PC-9 (cell line): Measurements from ENCODE around the gene RXFP1. TPM values are rescaled to one million over a fixed set of nuclear protein-coding genes. Genes with fewer than 3 reads are reported as not detected.

Experiments
- BruUV-seq: library from RNA; stranded (reverse); fragments of 400-500 nt; replicated peaks from 2 replicates; lab custom pipeline; 2021; lab: Mats Ljungman, UMichigan
- CTCF ChIA-PET: fragments of 300-600 bp; sonication (Branson Sonifier 250); formaldehyde crosslinking; loops from one replicate; lab custom pipeline; 2022; ENCODE audit warnings: antibody characterized with exemption; lab: Charles Lee
- POLR2A ChIA-PET: fragments of 300-600 bp; sonication (Branson Sonifier 250); formaldehyde crosslinking; loops from one replicate; lab custom pipeline; 2022; ENCODE audit warnings: antibody characterized with exemption; ENCODE audit not compliant: unreplicated experiment; lab: Charles Lee
- DNase-seq, 2 experiments: peaks; one replicate each; pipeline versions ENCODE4 v3.0.0 to v3.0.0-alpha.2; 2015 to 2022; ENCODE audit warnings: mixed read lengths in 1 of 2
- H2AFZ ChIP-seq: fragments of 200-600 bp; sonication (generic); 2 replicates; pipeline ENCODE4 v1.8.1; 2017; ENCODE audit warnings: antibody characterized with exemption
- H3F3A ChIP-seq: fragments of 200-600 bp; sonication (generic); 2 replicates; pipeline ENCODE4 v1.8.1; 2017; ENCODE audit warnings: antibody characterized with exemption, mild to moderate bottlenecking, low read depth; ENCODE audit not compliant: insufficient read depth
- H3K27ac ChIP-seq: fragments of 200-600 bp; sonication (generic); 2 replicates; pipeline ENCODE4 v1.6.1; 2016; ENCODE audit warnings: mixed run types
- H3K27me3 ChIP-seq: fragments of 200-600 bp; sonication (generic); 2 replicates; pipeline ENCODE4 v1.6.1; 2016; ENCODE audit warnings: low read depth, mixed run types; ENCODE audit not compliant: insufficient read depth
- H3K36me3 ChIP-seq: fragments of 200-600 bp; sonication (generic); 2 replicates; pipeline ENCODE4 v1.6.1; 2016; ENCODE audit warnings: low read depth, mixed run types
- H3K4me1 ChIP-seq: fragments of 200-600 bp; sonication (generic); replicated peaks from 2 replicates; pipeline ENCODE4 v1.6.1; 2016; ENCODE audit warnings: mixed run types; ENCODE audit not compliant: insufficient read depth
- H3K4me2 ChIP-seq: fragments of 200-600 bp; sonication (generic); 2 replicates; pipeline ENCODE4 v1.6.1; 2017; ENCODE audit warnings: mixed run types
- H3K4me3 ChIP-seq: fragments of 200-600 bp; sonication (generic); 2 replicates; pipeline ENCODE4 v1.6.1; 2016; ENCODE audit warnings: mixed run types
- H3K79me2 ChIP-seq: fragments of 200-600 bp; sonication (generic); 2 replicates; pipeline ENCODE4 v1.6.1; 2017; ENCODE audit warnings: low read depth, mixed run types
- H3K9me2 ChIP-seq: fragments of 200-600 bp; sonication (generic); 2 replicates; pipeline ENCODE4 v1.8.1; 2017; ENCODE audit warnings: mild to moderate bottlenecking; ENCODE audit not compliant: insufficient read depth
- H3K9me3 ChIP-seq: fragments of 200-600 bp; sonication (generic); 2 replicates; pipeline ENCODE4 v1.8.1; 2016; ENCODE audit warnings: low read depth; ENCODE audit not compliant: insufficient read depth
- H4K20me1 ChIP-seq: fragments of 200-600 bp; sonication (generic); 2 replicates; pipeline ENCODE4 v1.8.1; 2017; ENCODE audit not compliant: insufficient read depth
- EZH2 ChIP-seq: fragments of 200-600 bp; sonication (generic); IDR thresholded peaks from 2 replicates; pipeline ENCODE4 v1.8.0; 2017; ENCODE audit warnings: antibody characterized with exemption, low read depth
- intact Hi-C: fragments of 100-400 bp; cut with micrococcal nuclease; formaldehyde crosslinking; loops from one replicate; pipeline ENCODE4 v1.10.0; 2022; ENCODE audit not compliant: unreplicated experiment
- total RNA-seq: library from RNA; stranded (reverse); gene quantifications from 2 replicates; pipeline ENCODE4 v1.2.3, GENCODE V29; 2021
- TF ChIP-seq, protein P1 (sequence below): fragments of 200-600 bp; sonication (generic); conservative IDR thresholded peaks from 2 replicates; pipeline ENCODE4 v1.6.1; 2017; ENCODE audit warnings: mixed run types, antibody characterized with exemption, mild to moderate bottlenecking, moderate library complexity

RXFP1 gene
- total RNA-seq, 1 experiment from 2014 or later = not detected

DNA sequence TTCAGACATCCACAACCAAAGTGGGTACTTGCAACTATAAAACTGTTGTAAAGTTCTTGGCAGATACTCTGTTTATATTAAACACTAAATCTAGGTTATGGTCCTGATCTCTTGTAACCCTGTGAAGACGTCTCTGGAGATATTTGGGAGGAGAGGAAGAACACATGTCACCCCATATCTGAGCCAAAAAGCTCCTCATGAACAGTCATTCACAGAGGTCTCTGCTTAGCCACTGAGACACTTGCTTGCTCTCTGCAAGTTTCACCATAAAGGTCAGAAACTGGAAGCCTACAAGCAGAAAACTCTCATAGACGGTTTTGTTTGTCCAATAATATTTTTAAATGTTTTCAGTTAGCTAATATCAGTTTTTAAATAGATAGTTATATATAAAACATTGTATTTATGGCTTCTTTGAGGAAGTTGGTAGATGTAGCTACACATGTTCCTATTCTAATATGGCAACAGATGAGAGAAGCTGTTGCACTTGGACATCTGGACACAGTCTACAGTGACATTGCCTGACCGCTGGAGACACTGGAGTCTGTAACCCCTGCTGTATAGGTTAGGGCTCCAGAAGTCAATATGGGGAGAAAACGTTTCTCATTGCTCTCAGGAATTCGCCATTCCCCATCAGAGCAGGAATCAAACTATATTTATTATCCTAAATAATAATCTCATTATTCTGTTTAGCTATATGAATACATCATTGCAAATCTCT is 76.4 kb downstream of the RXFP1 start:
- ChIA-PET CTCF (no interaction called here), POLR2A (no interaction called here)
- Histone ChIP-seq H3K27me3 (no peaks in the 10 kb centered on the region), H3K79me2 (no peaks in the 10 kb centered on the region), H4K20me1 (no peaks in the 10 kb centered on the region), H3K9me3 (no peaks in the 10 kb centered on the region), H3K9me2 (no peaks in the 10 kb centered on the region), H2AFZ (no peak overlapping the region), H3K4me2 (no peak overlapping the region), H3K27ac (no peak overlapping the region), H3K4me3 (no peak overlapping the region), H3F3A (no peaks in the 10 kb centered on the region), H3K4me1 (no peaks in the 10 kb centered on the region), H3K36me3 (no peaks in the 10 kb centered on the region)
- no peak for TF ChIP-seq EZH2
- TF ChIP-seq, protein P1, sequence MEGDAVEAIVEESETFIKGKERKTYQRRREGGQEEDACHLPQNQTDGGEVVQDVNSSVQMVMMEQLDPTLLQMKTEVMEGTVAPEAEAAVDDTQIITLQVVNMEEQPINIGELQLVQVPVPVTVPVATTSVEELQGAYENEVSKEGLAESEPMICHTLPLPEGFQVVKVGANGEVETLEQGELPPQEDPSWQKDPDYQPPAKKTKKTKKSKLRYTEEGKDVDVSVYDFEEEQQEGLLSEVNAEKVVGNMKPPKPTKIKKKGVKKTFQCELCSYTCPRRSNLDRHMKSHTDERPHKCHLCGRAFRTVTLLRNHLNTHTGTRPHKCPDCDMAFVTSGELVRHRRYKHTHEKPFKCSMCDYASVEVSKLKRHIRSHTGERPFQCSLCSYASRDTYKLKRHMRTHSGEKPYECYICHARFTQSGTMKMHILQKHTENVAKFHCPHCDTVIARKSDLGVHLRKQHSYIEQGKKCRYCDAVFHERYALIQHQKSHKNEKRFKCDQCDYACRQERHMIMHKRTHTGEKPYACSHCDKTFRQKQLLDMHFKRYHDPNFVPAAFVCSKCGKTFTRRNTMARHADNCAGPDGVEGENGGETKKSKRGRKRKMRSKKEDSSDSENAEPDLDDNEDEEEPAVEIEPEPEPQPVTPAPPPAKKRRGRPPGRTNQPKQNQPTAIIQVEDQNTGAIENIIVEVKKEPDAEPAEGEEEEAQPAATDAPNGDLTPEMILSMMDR = no peak
- no peak for DNase-seq
- intact Hi-C loops = no loop called here
- BruUV-seq = no TSS peak

GRCh38 chr4:158599150-158599549 is 77.5 kb downstream of the RXFP1 start:
- Histone ChIP-seq H3K4me1 (no peaks in the 10 kb centered on the region), H4K20me1 (no peaks in the 10 kb centered on the region), H3K4me2 (no peak overlapping the region), H3K9me3 (no peaks in the 10 kb centered on the region), H3F3A (no peaks in the 10 kb centered on the region), H2AFZ (no peak overlapping the region), H3K79me2 (no peaks in the 10 kb centered on the region), H3K36me3 (no peaks in the 10 kb centered on the region), H3K27ac (no peak overlapping the region), H3K27me3 (no peaks in the 10 kb centered on the region), H3K9me2 (no peaks in the 10 kb centered on the region), H3K4me3 (no peak overlapping the region)
- ChIA-PET CTCF (no interaction called here), POLR2A (no interaction called here)
- DNase-seq = no peak
- intact Hi-C loops = no loop called here
- BruUV-seq = no TSS peak
- no peak for TF ChIP-seq EZH2
- TF ChIP-seq, protein P1 = no peak

DNA sequence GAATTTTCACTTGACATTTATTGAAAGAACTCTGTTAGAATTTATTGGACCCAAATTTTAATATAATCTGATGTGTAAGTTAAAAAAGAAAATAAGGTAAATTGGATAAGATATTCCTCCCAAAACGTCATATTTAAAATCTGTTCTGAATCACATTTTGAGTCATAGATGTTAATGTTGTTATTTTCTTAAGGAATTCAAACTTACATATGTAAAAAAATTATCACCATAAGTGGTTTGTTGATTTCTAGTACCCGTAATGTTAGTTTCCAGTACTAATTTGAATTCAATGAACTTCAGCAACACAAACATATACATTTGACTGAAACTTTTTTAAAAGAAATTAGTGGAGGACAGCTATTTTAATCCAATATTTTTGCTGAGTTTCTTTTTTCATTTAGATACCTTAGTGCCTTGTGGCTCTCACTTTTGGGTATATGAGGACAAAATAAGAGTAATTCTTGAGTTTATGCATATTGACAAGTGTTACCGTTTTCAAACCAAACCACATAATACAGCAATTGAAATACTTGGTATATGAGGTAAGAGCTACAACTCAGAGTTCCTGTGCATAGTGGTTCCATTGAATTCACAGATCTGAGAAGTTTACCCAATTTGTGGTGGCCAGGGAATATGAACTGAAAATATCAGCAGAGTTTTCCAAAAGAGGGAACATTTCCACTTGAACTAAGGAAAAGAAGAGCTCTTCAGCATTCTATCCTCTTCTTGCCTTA is 78.2 kb downstream of the RXFP1 start:
- H4K20me1 ChIP-seq = no peaks in the 10 kb centered on the region
- H3K79me2 ChIP-seq = no peaks in the 10 kb centered on the region
- no peaks in the 10 kb centered on the region for H3K9me2 ChIP-seq
- no peak overlapping the region for H3K4me3 ChIP-seq
- no peaks in the 10 kb centered on the region for H3F3A ChIP-seq
- H3K4me1 ChIP-seq = no peaks in the 10 kb centered on the region
- ChIA-PET CTCF (no interaction called here), POLR2A (no interaction called here)
- H3K27ac ChIP-seq = no peak overlapping the region
- no peaks in the 10 kb centered on the region for H3K9me3 ChIP-seq
- BruUV-seq = no TSS peak
- no peaks in the 10 kb centered on the region for H3K36me3 ChIP-seq
- intact Hi-C loops = no loop called here
- H3K4me2 ChIP-seq = no peak overlapping the region
- no peak overlapping the region for H2AFZ ChIP-seq
- no peak for DNase-seq
- TF ChIP-seq EZH2 = no peak
- TF ChIP-seq, protein P1 = no peak
- H3K27me3 ChIP-seq = no peaks in the 10 kb centered on the region
